Neural cell (in vitro differentiated cells): ENCODE data around the gene DEFB121.

Experiments used
- CTCF ChIP-seq: fragments of 450-650 bp; IDR thresholded peaks from 2 replicates; pipeline ENCODE4 v1.5.1; 2014; ENCODE audit warnings: antibody characterized with exemption, mild to moderate bottlenecking, moderate library complexity; ENCODE audit not compliant: poor library complexity, severe bottlenecking
- EP300 ChIP-seq: fragments of 450-650 bp; conservative IDR thresholded peaks from 2 replicates; pipeline ENCODE4 v1.6.1; 2014; ENCODE audit warnings: antibody characterized with exemption, mild to moderate bottlenecking, moderate library complexity; ENCODE audit not compliant: poor library complexity, severe bottlenecking
- EZH2 ChIP-seq: fragments of 200-600, 300-800 bp; shearing (Covaris generic), sonication (generic); IDR thresholded peaks from 2 replicates; pipeline ENCODE4 v1.6.1; 2014; ENCODE audit warnings: antibody characterized with exemption, low read length, borderline replicate concordance, mild to moderate bottlenecking; ENCODE audit not compliant: insufficient read depth, poor library complexity, severe bottlenecking
- MXI1 ChIP-seq: fragments of 450-650 bp; conservative IDR thresholded peaks from 2 replicates; pipeline ENCODE4 v1.6.1; 2014; ENCODE audit warnings: antibody characterized with exemption, mild to moderate bottlenecking; ENCODE audit not compliant: poor library complexity, severe bottlenecking
- POLR2AphosphoS5 ChIP-seq: IDR thresholded peaks from 2 replicates; pipeline ENCODE4 v1.6.1; 2012
- RAD21 ChIP-seq: fragments of 450-650 bp; conservative IDR thresholded peaks from 2 replicates; pipeline ENCODE4 v1.6.1; 2014; ENCODE audit warnings: antibody characterized with exemption, mild to moderate bottlenecking, moderate library complexity
- SMC3 ChIP-seq: fragments of 450-650 bp; conservative IDR thresholded peaks from 2 replicates; pipeline ENCODE4 v1.6.1; 2014; ENCODE audit warnings: antibody characterized with exemption, mild to moderate bottlenecking, moderate library complexity; ENCODE audit not compliant: poor library complexity
- TAF1 ChIP-seq: IDR thresholded peaks from 2 replicates; pipeline ENCODE4 v1.6.1; 2012; ENCODE audit warnings: low read depth
- TF ChIP-seq, protein P1 (sequence below): IDR thresholded peaks from 2 replicates; pipeline ENCODE4 v1.6.1; 2012; ENCODE audit warnings: borderline replicate concordance

DNA sequence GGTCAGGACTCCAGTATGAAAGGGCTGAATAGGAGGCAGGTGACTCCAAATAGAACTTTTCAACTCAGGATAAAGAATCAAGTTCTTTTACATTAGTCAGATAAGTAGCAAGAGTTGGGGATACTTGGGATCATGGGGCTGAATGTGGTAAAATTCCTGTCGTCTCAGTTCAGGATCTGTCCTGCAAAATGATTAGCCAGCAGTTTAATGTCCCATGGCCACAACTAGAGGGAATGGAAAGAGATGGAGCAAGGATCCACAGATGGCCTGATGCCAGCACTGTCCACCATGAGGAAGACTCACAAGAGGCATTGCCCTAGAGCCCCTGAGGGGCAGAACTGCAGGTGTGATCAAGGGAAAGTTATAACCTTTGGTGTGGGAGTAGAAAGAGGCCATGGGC, 2.1 kb downstream of the DEFB121 start:
- TF ChIP-seq TAF1 (no peak), POLR2AphosphoS5 (no peak), CTCF (no peak), RAD21 (no peak), EZH2 (no peak), EP300 (no peak), MXI1 (no peak), SMC3 (no peak)
- TF ChIP-seq, protein P1, sequence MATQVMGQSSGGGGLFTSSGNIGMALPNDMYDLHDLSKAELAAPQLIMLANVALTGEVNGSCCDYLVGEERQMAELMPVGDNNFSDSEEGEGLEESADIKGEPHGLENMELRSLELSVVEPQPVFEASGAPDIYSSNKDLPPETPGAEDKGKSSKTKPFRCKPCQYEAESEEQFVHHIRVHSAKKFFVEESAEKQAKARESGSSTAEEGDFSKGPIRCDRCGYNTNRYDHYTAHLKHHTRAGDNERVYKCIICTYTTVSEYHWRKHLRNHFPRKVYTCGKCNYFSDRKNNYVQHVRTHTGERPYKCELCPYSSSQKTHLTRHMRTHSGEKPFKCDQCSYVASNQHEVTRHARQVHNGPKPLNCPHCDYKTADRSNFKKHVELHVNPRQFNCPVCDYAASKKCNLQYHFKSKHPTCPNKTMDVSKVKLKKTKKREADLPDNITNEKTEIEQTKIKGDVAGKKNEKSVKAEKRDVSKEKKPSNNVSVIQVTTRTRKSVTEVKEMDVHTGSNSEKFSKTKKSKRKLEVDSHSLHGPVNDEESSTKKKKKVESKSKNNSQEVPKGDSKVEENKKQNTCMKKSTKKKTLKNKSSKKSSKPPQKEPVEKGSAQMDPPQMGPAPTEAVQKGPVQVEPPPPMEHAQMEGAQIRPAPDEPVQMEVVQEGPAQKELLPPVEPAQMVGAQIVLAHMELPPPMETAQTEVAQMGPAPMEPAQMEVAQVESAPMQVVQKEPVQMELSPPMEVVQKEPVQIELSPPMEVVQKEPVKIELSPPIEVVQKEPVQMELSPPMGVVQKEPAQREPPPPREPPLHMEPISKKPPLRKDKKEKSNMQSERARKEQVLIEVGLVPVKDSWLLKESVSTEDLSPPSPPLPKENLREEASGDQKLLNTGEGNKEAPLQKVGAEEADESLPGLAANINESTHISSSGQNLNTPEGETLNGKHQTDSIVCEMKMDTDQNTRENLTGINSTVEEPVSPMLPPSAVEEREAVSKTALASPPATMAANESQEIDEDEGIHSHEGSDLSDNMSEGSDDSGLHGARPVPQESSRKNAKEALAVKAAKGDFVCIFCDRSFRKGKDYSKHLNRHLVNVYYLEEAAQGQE: no peak
